Spleen (tissue), 7 donors: Measurements from ENCODE around the gene WBP1L.

ENCODE experiments used
- CTCF ChIP-seq, 11 experiments: fragments of 200-600 bp in 7 of 11; fragments of 450-650 bp in 4 of 11; sonication (generic) in 4 of 11; IDR thresholded peaks in 8 of 11; conservative IDR thresholded peaks in 3 of 11; 1 replicate in 7 of 11; 2 replicates in 4 of 11; pipeline versions ENCODE4 v1.4.0 to v1.8.0; 2016 to 2021; ENCODE audit warnings: antibody characterized with exemption in 11 of 11, inconsistent platforms in 4 of 11, mild to moderate bottlenecking in 1 of 11
- POLR2A ChIP-seq, 3 donors: fragments of 450-650 bp; IDR thresholded peaks; one replicate each; pipeline ENCODE4 v1.5.1; 2017; ENCODE audit warnings: antibody characterized with exemption in 3 of 3, mild to moderate bottlenecking in 1 of 3
- donor health status: DM: no; HTN: no; CAD: no; lungs with moderate emphysema.
- donor health status: DM: no; HTN: no; CAD: no.
- donor health status: DM: no; HTN: no; CAD: no.

GRCh38 chr10:102713539-102713813 lies 30.3 kb upstream of the WBP1L start:
- TF ChIP-seq CTCF (IDR thresholded peaks at IDR 0.05 in 8 of 11, conservative IDR thresholded peaks at IDR 0.05 in 3 of 11) (peak in 5 of 11 experiments; percentile 49 to 64 (median 59)), POLR2A (IDR thresholded peaks at IDR 0.05) (no peak)
